Effector memory CD8-positive, alpha-beta T cell (primary cell): ENCODE measurements around the gene MPDZ.

ENCODE experiments used
- ATAC-seq: fragments of 150-1000 bp; cut with Tn5 transposase; replicated peaks from 2 replicates; pipeline ENCODE4 v1.10.0; 2021; ENCODE audit warnings: mild to moderate bottlenecking, moderate library complexity
- DNase-seq, 3 experiments: peaks; one replicate each; pipeline ENCODE4 v3.0.0; 2021
- H3K27ac Mint-ChIP-seq, 2 donors: one replicate each; pipeline ENCODE4 v1.8.0; 2022; ENCODE audit warnings: mild to moderate bottlenecking in 2 of 2, mixed read lengths in 2 of 2, moderate library complexity in 2 of 2
- H3K27me3 Mint-ChIP-seq, 2 donors: one replicate each; pipeline ENCODE4 v1.8.0; 2022; ENCODE audit warnings: mixed read lengths in 2 of 2
- H3K36me3 Mint-ChIP-seq: one replicate; pipeline ENCODE4 v1.8.0; 2022; ENCODE audit warnings: mild to moderate bottlenecking, moderate library complexity, mixed read lengths; ENCODE audit not compliant: insufficient read depth
- H3K4me1 Mint-ChIP-seq, 2 donors: one replicate each; pipeline ENCODE4 v1.8.0; 2022; ENCODE audit warnings: low read depth in 2 of 2, mixed read lengths in 2 of 2
- H3K4me3 Mint-ChIP-seq, 2 donors: one replicate each; pipeline ENCODE4 v1.8.0; 2022; ENCODE audit warnings: mild to moderate bottlenecking in 2 of 2, mixed read lengths in 2 of 2, moderate library complexity in 2 of 2
- H3K9me3 Mint-ChIP-seq, 2 donors: one replicate each; pipeline ENCODE4 v1.8.0; 2022; ENCODE audit warnings: mixed read lengths in 2 of 2

MPDZ gene

DNA sequence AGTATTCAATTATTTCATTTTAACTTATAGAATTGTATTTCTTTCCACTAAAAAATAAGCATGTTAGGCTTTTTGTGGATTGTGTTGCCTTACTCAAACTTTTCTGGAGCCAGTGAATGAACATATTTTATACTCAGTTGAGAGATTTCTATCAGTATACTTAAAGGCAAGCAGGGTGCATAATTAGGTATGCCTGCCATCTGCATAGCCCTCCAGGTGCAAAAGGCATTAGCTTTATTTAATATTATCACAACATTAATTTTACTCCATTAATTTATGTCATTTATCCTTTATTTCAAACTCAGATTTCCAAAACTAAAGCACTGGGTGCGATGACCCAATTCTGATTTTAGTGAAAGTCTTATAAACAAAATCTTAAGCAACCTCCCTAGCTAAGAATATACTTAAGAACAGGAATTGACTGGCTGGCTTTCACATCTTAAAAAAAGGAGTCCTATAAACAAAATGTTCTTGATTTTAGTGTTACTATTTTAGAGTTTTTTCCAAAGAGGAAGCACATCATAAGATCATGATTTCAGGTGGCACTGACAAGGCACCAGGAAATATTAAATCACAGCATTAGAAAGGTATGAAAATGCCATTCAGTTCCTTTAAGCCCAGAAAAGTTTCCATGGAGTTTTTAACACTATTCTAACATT is 178.4 kb downstream of the MPDZ start:
- H3K9me3 Mint-ChIP-seq, result peaks cover 0 to 5% of the 10 kb centered on the region in 2 donors
- no peak for ATAC-seq
- H3K27ac Mint-ChIP-seq, result no peak overlapping the region
- no peak overlapping the region for H3K4me3 Mint-ChIP-seq
- H3K4me1 Mint-ChIP-seq, result no peaks in the 10 kb centered on the region
- no peaks in the 10 kb centered on the region for H3K36me3 Mint-ChIP-seq
- no peak for DNase-seq
- H3K27me3 Mint-ChIP-seq, result no peaks in the 10 kb centered on the region

DNA sequence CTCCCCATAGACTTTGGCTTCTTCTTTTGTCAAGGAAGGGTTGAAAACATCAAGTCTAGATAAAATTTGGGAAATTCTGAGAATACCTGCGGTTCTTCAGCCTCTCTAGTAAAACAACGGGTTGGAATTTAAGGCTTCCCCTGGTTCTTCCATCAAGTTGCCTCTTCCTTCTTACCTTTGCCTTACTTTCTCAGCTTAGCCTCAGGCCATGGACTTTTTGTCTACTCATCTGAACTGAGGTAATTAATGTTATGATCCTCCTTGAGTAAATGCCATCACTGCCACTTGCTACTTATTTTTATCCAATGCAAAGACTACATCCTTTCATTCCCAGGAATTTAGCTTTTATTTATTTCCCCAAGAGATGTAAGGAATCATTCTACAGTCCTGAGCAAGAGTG is 184.4 kb downstream of the MPDZ start:
- ATAC-seq (no peak), DNase-seq (no peak)
- no peaks in the 10 kb centered on the region for H3K27me3 Mint-ChIP-seq
- peaks cover 6 to 11% of the 10 kb centered on the region in 2 donors for H3K9me3 Mint-ChIP-seq
- H3K4me1 Mint-ChIP-seq, result no peaks in the 10 kb centered on the region
- H3K36me3 Mint-ChIP-seq, result peaks cover 3% of the 10 kb centered on the region
- H3K4me3 Mint-ChIP-seq, result no peak overlapping the region
- H3K27ac Mint-ChIP-seq, result no peak overlapping the region

DNA sequence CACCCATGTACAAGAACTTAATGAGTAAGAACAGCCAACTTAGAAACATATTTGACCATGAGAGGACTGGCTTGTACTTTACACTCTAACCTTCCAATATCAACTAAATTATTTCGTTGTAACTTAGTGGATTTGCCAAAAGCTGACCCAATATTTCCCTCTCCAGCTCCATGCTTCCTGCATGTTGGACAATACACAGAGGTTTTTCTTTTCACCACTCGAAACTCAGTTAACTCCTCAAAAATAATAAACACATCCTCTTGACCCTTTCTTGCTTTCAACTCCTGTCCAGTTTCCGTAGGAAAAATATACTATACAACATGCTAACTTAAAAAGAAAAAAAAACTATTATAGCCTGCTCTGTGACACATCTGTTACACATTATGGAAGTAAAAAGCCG is 188.9 kb downstream of the MPDZ start:
- DNase-seq (no peak), ATAC-seq (no peak)
- H3K4me1 Mint-ChIP-seq, result no peaks in the 10 kb centered on the region
- peaks cover 6 to 14% of the 10 kb centered on the region in 2 donors for H3K9me3 Mint-ChIP-seq
- no peaks in the 10 kb centered on the region for H3K27me3 Mint-ChIP-seq
- H3K4me3 Mint-ChIP-seq, result no peak overlapping the region
- H3K36me3 Mint-ChIP-seq, result peaks cover 3% of the 10 kb centered on the region
- H3K27ac Mint-ChIP-seq, result no peak overlapping the region

DNA sequence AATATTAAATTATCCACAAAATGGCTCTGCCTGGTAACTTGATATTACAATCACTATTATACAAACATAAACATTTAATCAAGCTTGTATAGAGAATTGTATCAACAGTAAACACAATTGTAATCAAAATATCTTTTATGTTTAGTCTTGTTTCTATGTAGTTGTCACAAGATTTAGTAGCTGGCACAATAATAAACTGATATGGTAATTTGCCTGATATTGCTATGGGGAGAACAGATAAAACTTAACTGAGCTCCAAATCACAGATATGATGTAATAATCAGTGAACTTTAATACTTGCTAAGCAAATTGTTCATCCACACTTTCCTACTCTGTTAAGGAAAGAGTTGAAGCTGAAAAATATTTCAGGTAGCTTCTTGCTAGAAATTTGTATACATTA is 189.8 kb downstream of the MPDZ start:
- Mint-ChIP-seq H3K36me3 (peaks cover 3% of the 10 kb centered on the region), H3K27me3 (no peaks in the 10 kb centered on the region), H3K27ac (no peak overlapping the region), H3K4me3 (no peak overlapping the region), H3K9me3 (peaks cover 6 to 16% of the 10 kb centered on the region in 2 donors), H3K4me1 (no peaks in the 10 kb centered on the region)
- DNase-seq, result no peak
- no peak for ATAC-seq

DNA sequence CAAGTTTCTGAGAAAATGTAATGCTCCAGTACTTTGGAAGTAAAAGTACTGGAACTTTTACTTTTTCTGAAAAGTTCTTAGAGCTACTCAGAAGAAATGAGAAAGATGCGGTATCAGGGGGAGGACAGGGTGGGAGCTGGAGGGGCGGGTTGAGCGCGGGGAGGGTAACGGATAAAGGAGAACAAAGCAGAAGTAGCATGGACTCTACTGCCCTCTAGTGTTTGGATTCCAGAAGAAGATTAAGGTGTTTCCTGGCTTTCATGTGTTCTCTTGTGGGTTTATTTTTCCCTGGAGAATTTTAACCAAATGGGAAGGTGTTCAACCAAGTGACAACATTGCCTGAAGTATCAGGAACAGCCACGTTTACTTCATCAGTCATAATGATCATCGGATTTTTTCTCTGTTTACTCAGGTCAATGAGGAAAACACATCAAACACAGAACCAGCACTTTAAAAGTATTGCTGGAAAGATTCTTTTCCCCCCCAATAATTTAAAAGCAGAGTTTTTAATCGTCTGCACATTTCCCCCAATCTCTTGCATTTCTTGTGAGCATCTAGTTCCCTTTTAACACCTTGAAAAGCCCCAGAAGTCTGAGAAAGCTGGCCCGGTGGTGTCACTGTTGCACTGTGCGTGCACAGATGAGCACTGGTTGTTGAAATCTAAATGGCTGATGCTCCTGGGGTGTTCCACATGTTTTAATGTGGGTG is 190.6 kb downstream of the MPDZ start:
- H3K27ac Mint-ChIP-seq, result no peak overlapping the region
- H3K27me3 Mint-ChIP-seq, result no peaks in the 10 kb centered on the region
- no peak overlapping the region for H3K4me3 Mint-ChIP-seq
- H3K36me3 Mint-ChIP-seq, result peaks cover 3% of the 10 kb centered on the region
- no peaks in the 10 kb centered on the region for H3K4me1 Mint-ChIP-seq
- no peak for DNase-seq
- ATAC-seq, result no peak
- H3K9me3 Mint-ChIP-seq, result peaks cover 0 to 15% of the 10 kb centered on the region in 2 donors

DNA sequence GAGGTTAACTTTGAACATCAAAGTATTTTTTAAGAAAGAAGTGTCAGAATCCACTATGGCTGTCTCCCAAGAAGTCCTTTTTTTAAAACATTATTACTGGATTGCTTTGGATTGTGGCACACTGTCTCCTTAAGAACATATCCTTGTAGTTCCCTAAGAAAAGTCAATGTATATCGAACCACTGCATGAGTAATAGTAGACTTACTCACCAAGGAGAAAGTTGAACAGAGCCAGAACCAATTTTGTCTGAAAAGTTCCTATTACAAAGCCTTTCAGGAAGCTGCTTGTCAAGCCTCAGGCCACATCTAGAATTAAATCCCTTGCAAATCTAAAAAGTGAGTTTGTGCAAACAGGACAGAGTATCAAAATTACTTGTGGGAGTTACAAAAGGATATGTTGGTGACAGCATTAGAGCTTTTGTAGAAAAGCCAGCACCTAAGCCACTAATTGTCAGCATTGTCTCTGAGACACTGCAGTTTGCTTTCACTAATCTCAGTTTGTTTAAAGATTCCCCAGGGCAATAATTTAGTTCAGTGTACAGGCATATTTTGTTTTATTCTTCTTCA is 195.4 kb downstream of the MPDZ start:
- no peaks in the 10 kb centered on the region for H3K27me3 Mint-ChIP-seq
- no peak overlapping the region for H3K4me3 Mint-ChIP-seq
- no peaks in the 10 kb centered on the region for H3K4me1 Mint-ChIP-seq
- H3K27ac Mint-ChIP-seq, result no peak overlapping the region
- H3K36me3 Mint-ChIP-seq, result no peaks in the 10 kb centered on the region
- no peak for ATAC-seq
- peaks cover 0 to 8% of the 10 kb centered on the region in 2 donors for H3K9me3 Mint-ChIP-seq
- no peak for DNase-seq

DNA sequence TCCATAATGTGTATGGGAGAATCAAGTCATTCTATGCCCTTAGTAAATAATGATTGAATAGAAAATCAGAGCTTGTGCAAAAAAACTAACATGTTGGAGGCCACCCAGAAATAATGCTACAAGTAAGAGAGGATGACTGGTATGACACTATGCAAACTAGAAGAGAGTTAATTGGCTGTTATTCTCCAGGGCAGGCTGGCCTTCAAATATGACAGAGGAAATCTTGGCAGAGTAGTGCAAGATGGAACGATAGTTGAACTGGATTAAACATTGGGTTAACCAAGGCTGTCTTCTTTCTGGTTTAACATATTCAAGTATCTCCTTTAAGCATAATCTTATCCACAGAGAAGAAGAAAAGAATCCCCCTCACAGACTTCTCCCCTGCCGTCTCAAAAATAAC is 196.1 kb downstream of the MPDZ start:
- Mint-ChIP-seq H3K4me1 (no peaks in the 10 kb centered on the region), H3K27me3 (no peaks in the 10 kb centered on the region), H3K9me3 (peaks cover 0 to 7% of the 10 kb centered on the region in 2 donors), H3K27ac (no peak overlapping the region), H3K4me3 (no peak overlapping the region), H3K36me3 (no peaks in the 10 kb centered on the region)
- no peak for ATAC-seq
- no peak for DNase-seq

DNA sequence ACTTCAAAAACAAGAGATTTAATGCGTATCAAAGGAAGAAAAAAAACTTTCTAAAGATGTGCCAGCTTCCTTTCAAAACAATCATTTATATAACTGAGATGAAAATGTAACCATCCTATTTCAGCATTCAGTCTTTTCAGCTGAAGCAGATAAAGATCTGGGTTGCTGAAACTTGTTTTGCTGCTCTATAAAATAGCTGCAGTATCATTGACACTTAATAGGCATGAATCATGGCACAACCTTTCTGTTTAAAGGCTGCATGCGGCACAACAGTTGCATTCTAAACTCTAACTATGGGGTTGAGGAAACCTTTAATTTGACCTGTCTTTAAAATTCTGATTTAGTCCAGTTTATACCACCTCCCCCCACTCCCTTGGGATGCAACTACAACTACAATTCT is 196.7 kb downstream of the MPDZ start:
- H3K4me1 Mint-ChIP-seq, result no peaks in the 10 kb centered on the region
- DNase-seq (no peak), ATAC-seq (no peak)
- no peak overlapping the region for H3K4me3 Mint-ChIP-seq
- peaks cover 0 to 7% of the 10 kb centered on the region in 2 donors for H3K9me3 Mint-ChIP-seq
- H3K36me3 Mint-ChIP-seq, result no peaks in the 10 kb centered on the region
- no peaks in the 10 kb centered on the region for H3K27me3 Mint-ChIP-seq
- no peak overlapping the region for H3K27ac Mint-ChIP-seq

DNA sequence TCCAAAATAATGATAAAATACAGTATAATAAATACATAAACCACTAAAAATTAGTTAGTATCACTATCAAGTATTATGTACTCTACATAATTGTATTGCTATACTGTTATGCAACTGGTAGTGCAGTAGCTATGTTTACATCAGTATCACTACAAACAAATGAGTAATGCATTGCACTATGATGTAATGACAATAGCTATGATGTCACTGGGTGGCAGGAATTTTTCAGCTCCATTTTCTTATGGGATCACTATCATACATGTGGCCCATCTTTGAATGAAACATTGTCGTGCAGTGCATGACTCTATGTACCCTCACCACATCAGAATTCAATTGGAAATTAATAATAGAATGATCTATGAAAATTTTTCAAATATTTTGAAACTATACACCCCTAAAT is 201.3 kb downstream of the MPDZ start:
- peaks cover 2 to 18% of the 10 kb centered on the region in 2 donors for H3K9me3 Mint-ChIP-seq
- no peak overlapping the region for H3K27ac Mint-ChIP-seq
- no peaks in the 10 kb centered on the region for H3K4me1 Mint-ChIP-seq
- ATAC-seq (no peak), DNase-seq (no peak)
- no peaks in the 10 kb centered on the region for H3K36me3 Mint-ChIP-seq
- no peaks in the 10 kb centered on the region for H3K27me3 Mint-ChIP-seq
- no peak overlapping the region for H3K4me3 Mint-ChIP-seq

DNA sequence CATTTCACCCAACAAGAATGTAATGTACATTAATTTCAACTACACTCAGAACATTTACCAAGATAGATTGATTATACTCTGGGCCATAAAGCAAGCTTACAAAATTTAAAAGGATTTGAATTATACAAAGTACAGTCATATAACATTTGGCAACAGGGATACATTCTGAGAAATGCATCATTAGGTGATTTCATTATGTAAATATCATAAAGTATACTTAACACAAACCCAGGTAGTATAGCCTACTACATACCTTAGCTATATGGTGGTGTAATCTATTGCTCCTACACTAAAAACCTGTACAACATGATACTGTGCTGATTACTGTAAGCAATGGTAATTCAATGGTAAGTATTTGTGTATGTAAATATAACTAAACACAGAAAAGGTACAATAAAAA is 202.9 kb downstream of the MPDZ start:
- Mint-ChIP-seq H3K27me3 (no peaks in the 10 kb centered on the region), H3K36me3 (no peaks in the 10 kb centered on the region), H3K27ac (no peak overlapping the region), H3K9me3 (peaks cover 2 to 24% of the 10 kb centered on the region in 2 donors), H3K4me1 (no peaks in the 10 kb centered on the region), H3K4me3 (no peak overlapping the region)
- DNase-seq (no peak), ATAC-seq (no peak)

DNA sequence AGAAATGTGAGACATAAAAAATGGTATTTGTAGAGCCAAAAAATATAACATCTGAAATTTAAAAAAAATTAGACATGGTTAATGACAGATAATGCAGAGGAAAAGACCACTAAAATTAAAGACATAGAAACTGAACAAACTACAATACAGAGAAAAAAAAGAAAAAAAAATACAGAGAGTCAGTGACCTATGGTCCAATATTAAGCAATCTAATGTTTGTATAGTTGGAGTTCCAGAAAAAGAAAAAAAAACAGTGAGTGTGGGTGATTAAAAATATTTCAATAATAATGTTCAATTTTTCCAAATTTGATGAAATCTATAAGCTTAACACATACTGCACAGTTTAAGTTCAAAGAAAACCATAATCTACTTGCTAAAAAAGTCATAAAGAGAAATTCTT is 207.6 kb downstream of the MPDZ start:
- Mint-ChIP-seq H3K27ac (no peak overlapping the region), H3K4me1 (no peaks in the 10 kb centered on the region), H3K27me3 (no peaks in the 10 kb centered on the region), H3K36me3 (no peaks in the 10 kb centered on the region), H3K9me3 (peaks cover 8 to 30% of the 10 kb centered on the region in 2 donors), H3K4me3 (no peak overlapping the region)
- DNase-seq, result no peak
- no peak for ATAC-seq

DNA sequence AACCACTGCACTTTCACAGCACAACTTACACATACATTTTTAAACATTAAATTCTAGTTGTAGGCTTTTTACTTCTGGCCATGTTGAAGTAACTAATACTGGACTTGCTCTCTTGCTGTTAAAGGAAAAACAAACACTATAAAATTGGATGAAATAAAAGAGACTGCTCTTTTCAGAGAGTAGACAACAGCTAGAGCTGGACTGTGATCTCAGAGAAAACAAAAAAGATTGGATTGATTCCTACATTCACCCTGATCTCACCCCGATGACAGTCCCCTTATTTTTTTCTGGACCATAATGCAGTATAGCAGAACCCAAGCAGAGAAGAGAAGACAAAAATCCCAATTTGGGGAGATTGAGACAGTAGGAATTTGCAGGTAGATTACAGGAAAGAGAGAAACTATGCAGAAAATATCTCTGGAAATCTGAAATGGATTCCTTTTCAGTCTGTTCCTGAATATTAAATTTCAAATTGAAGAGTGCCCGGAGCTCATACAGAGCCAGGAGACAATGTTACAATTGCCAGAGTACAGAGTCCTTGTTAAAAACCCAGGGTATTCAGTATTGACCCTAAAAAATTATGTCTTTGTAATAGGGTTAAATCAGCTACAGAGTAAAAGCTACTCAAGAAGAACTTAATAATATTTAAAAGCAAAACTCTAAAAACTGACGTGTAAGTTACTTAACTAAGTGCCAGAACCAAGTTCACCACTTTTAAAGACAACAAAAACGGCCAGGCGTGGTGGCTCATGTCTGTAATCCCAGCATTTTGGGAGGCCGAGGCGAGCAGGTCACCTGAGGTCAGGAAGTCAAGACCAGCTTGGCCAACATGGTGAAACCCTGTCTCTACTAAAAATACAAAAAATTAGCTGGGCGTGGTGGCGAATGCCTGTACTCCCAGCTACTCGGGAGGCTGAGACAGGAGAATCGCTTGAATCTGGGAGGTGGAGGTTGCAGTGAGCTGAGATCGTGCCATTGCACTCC is 208.6 kb downstream of the MPDZ start:
- DNase-seq, result no peak
- no peak overlapping the region for H3K4me3 Mint-ChIP-seq
- no peaks in the 10 kb centered on the region for H3K27me3 Mint-ChIP-seq
- peaks cover 8 to 33% of the 10 kb centered on the region in 2 donors for H3K9me3 Mint-ChIP-seq
- no peaks in the 10 kb centered on the region for H3K36me3 Mint-ChIP-seq
- no peaks in the 10 kb centered on the region for H3K4me1 Mint-ChIP-seq
- no peak overlapping the region for H3K27ac Mint-ChIP-seq
- no peak for ATAC-seq

DNA sequence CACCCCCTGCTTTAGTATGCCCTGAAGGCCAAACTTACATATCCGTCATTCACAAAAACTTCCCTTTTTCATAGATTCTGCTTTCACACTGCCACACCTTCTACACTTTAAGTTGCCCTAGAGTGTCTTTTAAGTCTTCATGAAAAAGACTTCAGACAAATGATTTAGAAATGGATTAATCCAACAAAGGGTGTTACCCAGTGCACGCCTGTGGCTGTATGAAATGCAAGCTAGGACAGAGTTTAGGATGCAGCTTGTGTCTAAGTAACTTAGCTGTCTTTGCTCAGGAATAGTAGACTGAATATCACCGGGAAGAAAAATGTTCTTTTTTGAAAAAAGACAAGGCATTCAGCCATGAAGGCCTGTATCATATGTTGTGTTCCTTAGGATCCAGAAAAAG is 210.0 kb downstream of the MPDZ start:
- H3K4me1 Mint-ChIP-seq, result no peaks in the 10 kb centered on the region
- peaks cover 11 to 34% of the 10 kb centered on the region in 2 donors for H3K9me3 Mint-ChIP-seq
- H3K27ac Mint-ChIP-seq, result no peak overlapping the region
- ATAC-seq (no peak), DNase-seq (no peak)
- H3K36me3 Mint-ChIP-seq, result no peaks in the 10 kb centered on the region
- no peaks in the 10 kb centered on the region for H3K27me3 Mint-ChIP-seq
- H3K4me3 Mint-ChIP-seq, result no peak overlapping the region
